PC-9 (cell line): ENCODE data around the gene STXBP3. TPM values are rescaled to one million over a fixed set of nuclear protein-coding genes. Genes with fewer than 3 reads are reported as not detected.

Experiments
- BruUV-seq: library from RNA; stranded (reverse); fragments of 400-500 nt; replicated peaks from 2 replicates; lab custom pipeline; 2021; lab: Mats Ljungman, UMichigan
- CTCF ChIA-PET: fragments of 300-600 bp; sonication (Branson Sonifier 250); formaldehyde crosslinking; loops from one replicate; lab custom pipeline; 2022; ENCODE audit warnings: antibody characterized with exemption; lab: Charles Lee
- POLR2A ChIA-PET: fragments of 300-600 bp; sonication (Branson Sonifier 250); formaldehyde crosslinking; loops from one replicate; lab custom pipeline; 2022; ENCODE audit warnings: antibody characterized with exemption; ENCODE audit not compliant: unreplicated experiment; lab: Charles Lee
- DNase-seq, 2 experiments: peaks; one replicate each; pipeline versions ENCODE4 v3.0.0 to v3.0.0-alpha.2; 2015 to 2022; ENCODE audit warnings: mixed read lengths in 1 of 2
- H2AFZ ChIP-seq: fragments of 200-600 bp; sonication (generic); 2 replicates; pipeline ENCODE4 v1.8.1; 2017; ENCODE audit warnings: antibody characterized with exemption
- H3F3A ChIP-seq: fragments of 200-600 bp; sonication (generic); 2 replicates; pipeline ENCODE4 v1.8.1; 2017; ENCODE audit warnings: antibody characterized with exemption, mild to moderate bottlenecking, low read depth; ENCODE audit not compliant: insufficient read depth
- H3K27ac ChIP-seq: fragments of 200-600 bp; sonication (generic); 2 replicates; pipeline ENCODE4 v1.6.1; 2016; ENCODE audit warnings: mixed run types
- H3K27me3 ChIP-seq: fragments of 200-600 bp; sonication (generic); 2 replicates; pipeline ENCODE4 v1.6.1; 2016; ENCODE audit warnings: low read depth, mixed run types; ENCODE audit not compliant: insufficient read depth
- H3K36me3 ChIP-seq: fragments of 200-600 bp; sonication (generic); 2 replicates; pipeline ENCODE4 v1.6.1; 2016; ENCODE audit warnings: low read depth, mixed run types
- H3K4me1 ChIP-seq: fragments of 200-600 bp; sonication (generic); replicated peaks from 2 replicates; pipeline ENCODE4 v1.6.1; 2016; ENCODE audit warnings: mixed run types; ENCODE audit not compliant: insufficient read depth
- H3K4me2 ChIP-seq: fragments of 200-600 bp; sonication (generic); 2 replicates; pipeline ENCODE4 v1.6.1; 2017; ENCODE audit warnings: mixed run types
- H3K4me3 ChIP-seq: fragments of 200-600 bp; sonication (generic); 2 replicates; pipeline ENCODE4 v1.6.1; 2016; ENCODE audit warnings: mixed run types
- H3K79me2 ChIP-seq: fragments of 200-600 bp; sonication (generic); 2 replicates; pipeline ENCODE4 v1.6.1; 2017; ENCODE audit warnings: low read depth, mixed run types
- H3K9me2 ChIP-seq: fragments of 200-600 bp; sonication (generic); 2 replicates; pipeline ENCODE4 v1.8.1; 2017; ENCODE audit warnings: mild to moderate bottlenecking; ENCODE audit not compliant: insufficient read depth
- H3K9me3 ChIP-seq: fragments of 200-600 bp; sonication (generic); 2 replicates; pipeline ENCODE4 v1.8.1; 2016; ENCODE audit warnings: low read depth; ENCODE audit not compliant: insufficient read depth
- H4K20me1 ChIP-seq: fragments of 200-600 bp; sonication (generic); 2 replicates; pipeline ENCODE4 v1.8.1; 2017; ENCODE audit not compliant: insufficient read depth
- CTCF ChIP-seq: fragments of 200-600 bp; sonication (generic); conservative IDR thresholded peaks from 2 replicates; pipeline ENCODE4 v1.6.1; 2017; ENCODE audit warnings: mixed run types, antibody characterized with exemption, mild to moderate bottlenecking, moderate library complexity
- EZH2 ChIP-seq: fragments of 200-600 bp; sonication (generic); IDR thresholded peaks from 2 replicates; pipeline ENCODE4 v1.8.0; 2017; ENCODE audit warnings: antibody characterized with exemption, low read depth
- intact Hi-C: fragments of 100-400 bp; cut with micrococcal nuclease; formaldehyde crosslinking; loops from one replicate; pipeline ENCODE4 v1.10.0; 2022; ENCODE audit not compliant: unreplicated experiment
- total RNA-seq: library from RNA; stranded (reverse); gene quantifications from 2 replicates; pipeline ENCODE4 v1.2.3, GENCODE V29; 2021

STXBP3 gene
- total RNA-seq, 1 experiment from 2014 or later = 37.0 TPM

GRCh38 chr1:108852221-108852975 lies 105.9 kb downstream of the STXBP3 start:
- BruUV-seq = no TSS peak
- CTCF ChIA-PET = interaction anchor here (1.2 kb wide), 1 partner anchor 11 kb away, joined by 5 read pairs; no protein-coding TSS in a partner anchor
- no peaks in the 10 kb centered on the region for H3K36me3 ChIP-seq
- H3K79me2 ChIP-seq = no peaks in the 10 kb centered on the region
- no peaks in the 10 kb centered on the region for H3K4me1 ChIP-seq
- H3K4me3 ChIP-seq = no peak overlapping the region
- no peak overlapping the region for H3K4me2 ChIP-seq
- no peaks in the 10 kb centered on the region for H3K27me3 ChIP-seq
- no peak for DNase-seq
- H3K9me2 ChIP-seq = no peaks in the 10 kb centered on the region
- no peak overlapping the region for H3K27ac ChIP-seq
- intact Hi-C loops = no loop called here
- H4K20me1 ChIP-seq = no peaks in the 10 kb centered on the region
- POLR2A ChIA-PET = no interaction called here
- no peaks in the 10 kb centered on the region for H3K9me3 ChIP-seq
- TF ChIP-seq CTCF (no peak), EZH2 (no peak)
- no peak overlapping the region for H2AFZ ChIP-seq
- no peaks in the 10 kb centered on the region for H3F3A ChIP-seq

- H3K4me2 ChIP-seq = no peak overlapping the region
- no peak for TF ChIP-seq CTCF
- TF ChIP-seq EZH2 = no peak
- no peak overlapping the region for H3K27ac ChIP-seq
- H3K4me3 ChIP-seq = no peak overlapping the region
- H2AFZ ChIP-seq = no peak overlapping the region
- ChIA-PET POLR2A (no interaction called here), CTCF (no interaction called here)
- no peaks in the 10 kb centered on the region for H3K9me3 ChIP-seq
- intact Hi-C loops = no loop called here
- no peaks in the 10 kb centered on the region for H3K27me3 ChIP-seq
- H3K36me3 ChIP-seq = no peaks in the 10 kb centered on the region
- no peaks in the 10 kb centered on the region for H4K20me1 ChIP-seq
- no peaks in the 10 kb centered on the region for H3K4me1 ChIP-seq
- no TSS peak for BruUV-seq
- H3F3A ChIP-seq = no peaks in the 10 kb centered on the region
- DNase-seq = no peak
- no peaks in the 10 kb centered on the region for H3K9me2 ChIP-seq
- no peaks in the 10 kb centered on the region for H3K79me2 ChIP-seq
These were observed 107.9 kb downstream of the STXBP3 start for GRCh38 chr1:108854221-108855019.

GRCh38 chr1:108856994-108857393 lies 110.5 kb downstream of the STXBP3 start, which contains the start of gene AKNAD1:
AKNAD1 (minus strand) TSS chr1:108857094; CDS start chr1:108852664, 4,430 bp downstream.
- no TSS peak for BruUV-seq
- H3K9me2 ChIP-seq = no peaks in the 10 kb centered on the region
- no peaks in the 10 kb centered on the region for H3K4me1 ChIP-seq
- no peak within 1 kb of the TSS for H3K27ac ChIP-seq
- CTCF ChIA-PET = no interaction called here
- no peak within 1 kb of the TSS for H3K4me2 ChIP-seq
- H3K9me3 ChIP-seq = no peaks in the 10 kb centered on the region
- no peaks in the 10 kb centered on the region for H3K79me2 ChIP-seq
- no peaks in the 10 kb centered on the region for H3K36me3 ChIP-seq
- no peak for DNase-seq
- no peaks in the 10 kb centered on the region for H3F3A ChIP-seq
- POLR2A ChIA-PET = no interaction called here
- H3K27me3 ChIP-seq = no peaks in the 10 kb centered on the region
- H3K4me3 ChIP-seq = no peak within 1 kb of the TSS
- intact Hi-C loops = no loop called here
- H4K20me1 ChIP-seq = no peaks in the 10 kb centered on the region
- TF ChIP-seq CTCF (no peak), EZH2 (no peak)
- H2AFZ ChIP-seq = no peak within 1 kb of the TSS
